Neuronal stem cell (in vitro differentiated cells): ENCODE data around the gene PHLPP2.

ENCODE experiments used
- DNase-seq: peaks from one replicate; pipeline ENCODE4 v3.0.0-alpha.2; 2013; ENCODE audit warnings: low spot score
- H2AFZ ChIP-seq: one replicate; pipeline ENCODE4 v1.6.1; 2013; ENCODE audit warnings: mild to moderate bottlenecking, low read length, inconsistent platforms
- H2AK5ac ChIP-seq: 2 replicates; pipeline ENCODE4 v1.6.1; 2013; ENCODE audit warnings: low read depth, mild to moderate bottlenecking, inconsistent platforms, low read length, moderate library complexity, mixed read lengths
- H2BK120ac ChIP-seq: 2 replicates; pipeline ENCODE4 v1.6.1; 2013; ENCODE audit warnings: low read depth, mild to moderate bottlenecking, inconsistent platforms, low read length, moderate library complexity, mixed read lengths
- H2BK12ac ChIP-seq: one replicate; pipeline ENCODE4 v1.6.1; 2013; ENCODE audit warnings: low read length, inconsistent platforms
- H2BK15ac ChIP-seq: 2 replicates; pipeline ENCODE4 v1.6.1; 2013; ENCODE audit warnings: mild to moderate bottlenecking, low read length, inconsistent platforms, mixed read lengths
- H2BK5ac ChIP-seq: one replicate; pipeline ENCODE4 v1.6.1; 2013; ENCODE audit warnings: inconsistent platforms, mild to moderate bottlenecking, low read length, moderate library complexity
- H3K14ac ChIP-seq: one replicate; pipeline ENCODE4 v1.6.1; 2013; ENCODE audit warnings: low read length, inconsistent platforms
- H3K18ac ChIP-seq: 2 replicates; pipeline ENCODE4 v1.6.1; 2013; ENCODE audit warnings: low read length, inconsistent platforms
- H3K23ac ChIP-seq: 2 replicates; pipeline ENCODE4 v1.6.1; 2013; ENCODE audit warnings: low read depth, mild to moderate bottlenecking, mixed read lengths, low read length, inconsistent platforms; ENCODE audit not compliant: poor library complexity
- H3K27ac ChIP-seq: replicated peaks from 3 replicates; pipeline ENCODE4 v1.5.1; 2013; ENCODE audit warnings: low read length, inconsistent platforms
- H3K27me3 ChIP-seq, 3 experiments: 2 replicates each; pipeline ENCODE4 v1.6.1; 2013; ENCODE audit warnings: low read length in 3 of 3, mild to moderate bottlenecking in 2 of 3, inconsistent platforms in 1 of 3, low read depth in 1 of 3, mixed read lengths in 1 of 3, moderate library complexity in 1 of 3; ENCODE audit not compliant: control insufficient read depth in 3 of 3, insufficient read depth in 3 of 3
- H3K36me3 ChIP-seq, 2 donors: replicated peaks in 1 of 2; 2 replicates each; pipeline ENCODE4 v1.6.1; 2013; ENCODE audit warnings: low read length in 2 of 2; ENCODE audit not compliant: control insufficient read depth in 2 of 2, insufficient read depth in 2 of 2
- H3K4ac ChIP-seq: 2 replicates; pipeline ENCODE4 v1.6.1; 2013; ENCODE audit warnings: inconsistent platforms, mild to moderate bottlenecking, low read length, moderate library complexity
- H3K4me1 ChIP-seq, 2 donors: 1 replicate in 1 of 2; 2 replicates in 1 of 2; pipeline ENCODE4 v1.6.1; 2013; ENCODE audit warnings: low read length in 2 of 2, low read depth in 1 of 2; ENCODE audit not compliant: control insufficient read depth in 2 of 2, insufficient read depth in 1 of 2
- H3K4me2 ChIP-seq: one replicate; pipeline ENCODE4 v1.6.1; 2013; ENCODE audit warnings: mild to moderate bottlenecking, low read length, inconsistent platforms; ENCODE audit not compliant: insufficient read depth, poor library complexity, severe bottlenecking
- H3K4me3 ChIP-seq, 2 donors: 2 replicates each; pipeline ENCODE4 v1.5.1; 2013; ENCODE audit warnings: low read length in 2 of 2, mild to moderate bottlenecking in 2 of 2, inconsistent platforms in 1 of 2, moderate library complexity in 1 of 2
- H3K79me1 ChIP-seq: one replicate; pipeline ENCODE4 v1.6.1; 2013; ENCODE audit warnings: low read depth, mild to moderate bottlenecking, inconsistent platforms, low read length, moderate library complexity
- H3K9ac ChIP-seq: one replicate; pipeline ENCODE4 v1.6.1; 2013; ENCODE audit warnings: mild to moderate bottlenecking, low read depth, low read length, inconsistent platforms; ENCODE audit not compliant: poor library complexity
- H3K9me3 ChIP-seq, 2 donors: replicated peaks in 1 of 2; 2 replicates each; pipeline versions ENCODE3 to v1.6.1; 2013; ENCODE audit warnings: low read length in 2 of 2, mild to moderate bottlenecking in 2 of 2, inconsistent platforms in 1 of 2, low read depth in 1 of 2, mixed read lengths in 1 of 2, moderate library complexity in 1 of 2; ENCODE audit not compliant: control insufficient read depth in 2 of 2, insufficient read depth in 1 of 2
- H4K8ac ChIP-seq: one replicate; pipeline ENCODE4 v1.6.1; 2013; ENCODE audit warnings: low read depth, mild to moderate bottlenecking, inconsistent platforms, low read length, moderate library complexity
- H4K91ac ChIP-seq: one replicate; pipeline ENCODE4 v1.6.1; 2013; ENCODE audit warnings: low read length, low read depth, mild to moderate bottlenecking, inconsistent platforms; ENCODE audit not compliant: poor library complexity
- WGBS, 2 donors: extraction: QIAGEN DNeasy Blood & Tissue Kit; methylation state at CpG; one replicate each; pipeline ENCODE4 v1.1.7; 2013; ENCODE audit warnings: missing lambda C conversion rate in 2 of 2, mixed read lengths in 1 of 2; ENCODE audit not compliant: insufficient read length in 2 of 2, insufficient replicate concordance in 1 of 2; ENCODE audit errors: extremely low coverage in 2 of 2; 5-methylcytosine and 5-hydroxymethylcytosine counted together

The PHLPP2 gene

GRCh38 chr16:71767060-71767900 is 42.8 kb upstream of the PHLPP2 start:
- no peak overlapping the region for H4K91ac ChIP-seq
- no peak overlapping the region for H3K27ac ChIP-seq
- H2BK5ac ChIP-seq, result no peak overlapping the region
- H3K27me3 ChIP-seq, result no peaks in the 10 kb centered on the region
- no peak overlapping the region for H3K4me3 ChIP-seq
- no peak overlapping the region for H2BK15ac ChIP-seq
- H3K18ac ChIP-seq, result no peak overlapping the region
- H3K9ac ChIP-seq, result no peak overlapping the region
- H3K36me3 ChIP-seq, result peaks cover 10 to 93% of the 10 kb centered on the region in 2 donors
- no peaks in the 10 kb centered on the region for H3K79me1 ChIP-seq
- no peak overlapping the region for H2BK12ac ChIP-seq
- H3K4me1 ChIP-seq, result no peaks in the 10 kb centered on the region
- H3K9me3 ChIP-seq, result peaks cover 0 to 6% of the 10 kb centered on the region in 2 donors
- H2AFZ ChIP-seq, result no peak overlapping the region
- no peak overlapping the region for H3K4ac ChIP-seq
- no peak overlapping the region for H2BK120ac ChIP-seq
- no peak for DNase-seq
- no peak overlapping the region for H3K4me2 ChIP-seq
- H3K14ac ChIP-seq, result no peak overlapping the region
- no CpG with 5 or more reads among the region's 3 CpGs for WGBS, 2 donors
- H2AK5ac ChIP-seq, result no peak overlapping the region
- no peak overlapping the region for H3K23ac ChIP-seq
- no peak overlapping the region for H4K8ac ChIP-seq

- no peaks in the 10 kb centered on the region for H3K27me3 ChIP-seq
- peaks cover 5 to 97% of the 10 kb centered on the region in 2 donors for H3K36me3 ChIP-seq
- H2BK120ac ChIP-seq, result no peak overlapping the region
- no peak overlapping the region for H2BK12ac ChIP-seq
- no peaks in the 10 kb centered on the region for H3K4me1 ChIP-seq
- no peak overlapping the region for H4K91ac ChIP-seq
- H3K9me3 ChIP-seq, result no peaks in the 10 kb centered on the region
- H3K14ac ChIP-seq, result no peak overlapping the region
- H3K4me2 ChIP-seq, result no peak overlapping the region
- H3K4ac ChIP-seq, result no peak overlapping the region
- H2BK5ac ChIP-seq, result no peak overlapping the region
- H3K9ac ChIP-seq, result no peak overlapping the region
- H2AK5ac ChIP-seq, result no peak overlapping the region
- H3K4me3 ChIP-seq, result no peak overlapping the region
- no peak overlapping the region for H4K8ac ChIP-seq
- no peak for DNase-seq
- H3K79me1 ChIP-seq, result no peaks in the 10 kb centered on the region
- no CpG with 5 or more reads among the region's 2 CpGs for WGBS, 2 donors
- H2BK15ac ChIP-seq, result no peak overlapping the region
- no peak overlapping the region for H3K27ac ChIP-seq
- no peak overlapping the region for H3K18ac ChIP-seq
- no peak overlapping the region for H2AFZ ChIP-seq
- H3K23ac ChIP-seq, result no peak overlapping the region
Measured at GRCh38 chr16:71762186-71762585, 37.7 kb upstream of the PHLPP2 start.

- Histone ChIP-seq H4K91ac (no peak overlapping the region), H3K14ac (no peak overlapping the region), H3K4me2 (no peak overlapping the region), H3K9ac (no peak overlapping the region), H3K23ac (no peak overlapping the region), H3K18ac (no peak overlapping the region), H2AK5ac (no peak overlapping the region), H2BK120ac (no peak overlapping the region), H2BK15ac (no peak overlapping the region), H3K27me3 (no peaks in the 10 kb centered on the region), H3K4me3 (no peak overlapping the region), H2BK5ac (no peak overlapping the region), H2AFZ (no peak overlapping the region), H3K9me3 (no peaks in the 10 kb centered on the region), H3K4me1 (no peaks in the 10 kb centered on the region), H4K8ac (no peak overlapping the region), H3K27ac (no peak overlapping the region), H3K36me3 (peaks cover 5 to 97% of the 10 kb centered on the region in 2 donors), H2BK12ac (no peak overlapping the region), H3K79me1 (no peaks in the 10 kb centered on the region), H3K4ac (no peak overlapping the region)
- no peak for DNase-seq
- no CpG with 5 or more reads among the region's 2 CpGs for WGBS, 2 donors
Measured at GRCh38 chr16:71761097-71761496, 36.6 kb upstream of the PHLPP2 start.

GRCh38 chr16:71758293-71758760 is 33.8 kb upstream of the PHLPP2 start:
- Histone ChIP-seq H3K4me2 (no peak overlapping the region), H2BK15ac (no peak overlapping the region), H4K91ac (no peak overlapping the region), H3K18ac (no peak overlapping the region), H3K27me3 (no peaks in the 10 kb centered on the region), H2AK5ac (no peak overlapping the region), H2BK12ac (no peak overlapping the region), H2BK120ac (no peak overlapping the region), H3K4me3 (no peak overlapping the region), H4K8ac (no peak overlapping the region), H3K9me3 (no peaks in the 10 kb centered on the region), H3K23ac (no peak overlapping the region), H3K27ac (no peak overlapping the region), H3K36me3 (peaks cover 6 to 97% of the 10 kb centered on the region in 2 donors), H2AFZ (no peak overlapping the region), H3K79me1 (no peaks in the 10 kb centered on the region), H3K9ac (no peak overlapping the region), H2BK5ac (no peak overlapping the region), H3K14ac (no peak overlapping the region), H3K4me1 (no peaks in the 10 kb centered on the region), H3K4ac (no peak overlapping the region)
- DNase-seq, result no peak
- WGBS, 2 donors, result no CpG with 5 or more reads among the region's 5 CpGs
